SU-DHL-6 (cell line): ENCODE results near the gene GPR142.

Source experiments
- EZH2phosphoT487 ChIP-seq: fragments of 200-600 bp; sonication (generic), shearing (Covaris generic); conservative IDR thresholded peaks from 2 replicates; pipeline ENCODE4 v1.6.1; 2018; ENCODE audit warnings: mild to moderate bottlenecking, antibody characterized with exemption, low read length, moderate library complexity, mixed read lengths
- TF ChIP-seq, protein P1 (sequence below): fragments of 200-600 bp; sonication (generic); IDR thresholded peaks from one replicate; pipeline ENCODE4 v1.5.1; 2017; ENCODE audit warnings: antibody characterized with exemption, mild to moderate bottlenecking, low read length, moderate library complexity; ENCODE audit not compliant: insufficient read depth, poor library complexity, severe bottlenecking

DNA sequence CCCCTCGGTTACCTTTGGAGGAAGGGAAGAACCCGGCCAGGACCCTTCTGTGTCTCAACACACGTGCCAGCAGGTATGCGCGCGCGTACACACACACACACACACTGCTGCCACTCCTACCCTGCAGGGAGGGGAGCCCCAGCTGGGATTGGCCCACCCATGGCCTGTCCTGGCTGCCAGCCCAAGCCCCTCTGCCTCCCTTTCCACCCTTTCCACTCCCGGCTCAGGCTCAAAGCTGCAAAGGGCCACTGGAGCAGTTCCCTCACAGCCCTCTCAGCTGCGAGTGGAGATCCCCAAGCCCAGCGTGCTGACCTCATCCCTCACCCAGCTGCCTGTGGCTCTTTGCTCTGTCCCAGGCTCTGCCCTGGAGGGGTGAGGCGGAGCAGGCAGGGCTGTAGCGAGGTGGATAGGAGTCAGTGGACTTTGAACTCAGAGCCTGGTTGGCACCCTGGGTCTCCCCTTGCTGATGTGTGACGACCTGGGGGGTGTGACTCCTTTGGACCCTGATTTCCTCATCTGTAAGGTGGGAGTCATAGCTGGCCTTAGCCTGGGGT, 26.8 kb upstream of the GPR142 start:
- no peak for TF ChIP-seq EZH2phosphoT487
- TF ChIP-seq, protein P1, sequence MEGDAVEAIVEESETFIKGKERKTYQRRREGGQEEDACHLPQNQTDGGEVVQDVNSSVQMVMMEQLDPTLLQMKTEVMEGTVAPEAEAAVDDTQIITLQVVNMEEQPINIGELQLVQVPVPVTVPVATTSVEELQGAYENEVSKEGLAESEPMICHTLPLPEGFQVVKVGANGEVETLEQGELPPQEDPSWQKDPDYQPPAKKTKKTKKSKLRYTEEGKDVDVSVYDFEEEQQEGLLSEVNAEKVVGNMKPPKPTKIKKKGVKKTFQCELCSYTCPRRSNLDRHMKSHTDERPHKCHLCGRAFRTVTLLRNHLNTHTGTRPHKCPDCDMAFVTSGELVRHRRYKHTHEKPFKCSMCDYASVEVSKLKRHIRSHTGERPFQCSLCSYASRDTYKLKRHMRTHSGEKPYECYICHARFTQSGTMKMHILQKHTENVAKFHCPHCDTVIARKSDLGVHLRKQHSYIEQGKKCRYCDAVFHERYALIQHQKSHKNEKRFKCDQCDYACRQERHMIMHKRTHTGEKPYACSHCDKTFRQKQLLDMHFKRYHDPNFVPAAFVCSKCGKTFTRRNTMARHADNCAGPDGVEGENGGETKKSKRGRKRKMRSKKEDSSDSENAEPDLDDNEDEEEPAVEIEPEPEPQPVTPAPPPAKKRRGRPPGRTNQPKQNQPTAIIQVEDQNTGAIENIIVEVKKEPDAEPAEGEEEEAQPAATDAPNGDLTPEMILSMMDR, result no peak
